ENCODE data around the gene PACC1.

The PACC1 gene

DNA sequence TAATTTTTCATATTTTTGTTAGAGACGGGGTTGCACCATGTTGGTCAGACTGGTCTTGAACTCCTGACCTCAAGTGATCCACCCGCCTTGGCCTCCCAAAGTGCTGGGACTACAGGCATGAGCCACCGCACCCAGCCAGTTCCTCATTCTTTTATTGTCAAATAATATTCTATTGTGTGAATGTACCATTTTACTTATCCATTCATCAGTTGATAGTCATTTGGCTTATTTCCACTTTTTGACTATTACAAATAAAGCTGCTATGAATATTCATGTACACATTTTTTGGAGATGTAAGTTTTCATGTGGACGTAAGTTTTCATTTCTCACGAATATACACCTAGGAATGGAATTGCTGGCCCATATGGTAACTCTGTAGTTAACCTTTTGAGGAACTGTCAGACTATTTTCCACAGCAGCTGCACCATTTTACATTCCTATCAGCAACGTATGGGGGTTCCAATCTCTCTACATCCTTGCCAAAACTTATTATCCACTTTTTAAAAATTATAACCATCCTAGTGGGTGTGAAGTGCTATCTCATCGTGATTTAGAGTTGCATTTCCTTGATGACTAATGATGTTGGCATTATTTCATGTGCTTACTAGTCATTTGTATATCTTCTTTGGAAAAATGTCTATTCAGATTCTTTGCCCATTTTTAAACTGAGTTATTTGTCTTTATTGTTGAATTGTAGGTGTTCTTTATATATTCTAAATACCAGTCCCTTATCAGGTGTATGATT lies 12.7 kb downstream of the PACC1 start:
- TF ChIP-seq CTCF (IDR thresholded peaks at IDR 0.05; ENCODE audit: borderline replicate concordance, extremely low read depth, low read length, poor library complexity, severe bottlenecking) (no peak), EZH2 (IDR thresholded peaks at IDR 0.05; ENCODE audit: borderline replicate concordance, low read depth, low read length, severe bottlenecking) (no peak)
- H3K4me2 ChIP-seq (ENCODE audit: insufficient read depth, low read length) = no peak overlapping the region
- H3K27ac ChIP-seq (ENCODE audit: low read length) = no peak overlapping the region
- H3K9ac ChIP-seq (ENCODE audit: low read depth, low read length) = no peak overlapping the region
- DNase-seq = no peak
- H4K20me1 ChIP-seq (ENCODE audit: insufficient read depth, low read length) = no peaks in the 10 kb centered on the region
- H3K4me3 ChIP-seq (ENCODE audit: low read depth in 1 of 2, low read length in 2 of 2) = no peak overlapping the region
- H3K9me3 ChIP-seq (ENCODE audit: insufficient read depth, low read length, severe bottlenecking) = peaks cover 12% of the 10 kb centered on the region
- no peaks in the 10 kb centered on the region for H3K4me1 ChIP-seq (ENCODE audit: insufficient read depth, low read length)
- peaks cover 75% of the 10 kb centered on the region for H3K36me3 ChIP-seq (ENCODE audit: insufficient read depth, low read length)
- peaks cover 20% of the 10 kb centered on the region; the same call in 1 of the 2 replicates for H3K79me2 ChIP-seq (ENCODE audit: insufficient read depth, low read length)
- H2AFZ ChIP-seq (ENCODE audit: low read depth, low read length) = no peak overlapping the region
- ATAC-seq (ENCODE audit: insufficient read depth, low read depth) = no peak
- no peaks in the 10 kb centered on the region for H3K27me3 ChIP-seq (ENCODE audit: insufficient read depth, low read length, poor library complexity)

- Histone ChIP-seq H3K36me3 (ENCODE audit: insufficient read depth, low read length) (peaks cover 71% of the 10 kb centered on the region), H3K9ac (ENCODE audit: low read depth, low read length) (no peak overlapping the region), H3K27me3 (ENCODE audit: insufficient read depth, low read length, poor library complexity) (no peaks in the 10 kb centered on the region), H3K79me2 (ENCODE audit: insufficient read depth, low read length) (peaks cover 26% of the 10 kb centered on the region; the same call in 1 of the 2 replicates), H3K9me3 (ENCODE audit: insufficient read depth, low read length, severe bottlenecking) (peaks cover 18% of the 10 kb centered on the region), H2AFZ (ENCODE audit: low read depth, low read length) (no peak overlapping the region), H4K20me1 (ENCODE audit: insufficient read depth, low read length) (no peaks in the 10 kb centered on the region), H3K4me3 (ENCODE audit: low read depth in 1 of 2, low read length in 2 of 2) (no peak overlapping the region), H3K27ac (ENCODE audit: low read length) (no peak overlapping the region), H3K4me2 (ENCODE audit: insufficient read depth, low read length) (no peak overlapping the region), H3K4me1 (ENCODE audit: insufficient read depth, low read length) (no peaks in the 10 kb centered on the region)
- TF ChIP-seq CTCF (IDR thresholded peaks at IDR 0.05; ENCODE audit: borderline replicate concordance, extremely low read depth, low read length, poor library complexity, severe bottlenecking) = no peak
- TF ChIP-seq EZH2 (IDR thresholded peaks at IDR 0.05; ENCODE audit: borderline replicate concordance, low read depth, low read length, severe bottlenecking) = no peak
- ATAC-seq (ENCODE audit: insufficient read depth, low read depth) (no peak), DNase-seq (no peak)
Observed at GRCh38 chr1:212401042-212401441, 13.6 kb downstream of the PACC1 start.

GRCh38 chr1:212397171-212397570 lies 17.5 kb downstream of the PACC1 start:
- Histone ChIP-seq H3K4me1 (ENCODE audit: insufficient read depth, low read length) (no peaks in the 10 kb centered on the region), H3K79me2 (ENCODE audit: insufficient read depth, low read length) (peaks cover 28% of the 10 kb centered on the region; the same call in 1 of the 2 replicates), H2AFZ (ENCODE audit: low read depth, low read length) (no peak overlapping the region), H3K4me2 (ENCODE audit: insufficient read depth, low read length) (no peak overlapping the region), H3K36me3 (ENCODE audit: insufficient read depth, low read length) (peaks cover 43% of the 10 kb centered on the region), H3K27ac (ENCODE audit: low read length) (no peak overlapping the region), H4K20me1 (ENCODE audit: insufficient read depth, low read length) (no peaks in the 10 kb centered on the region), H3K9ac (ENCODE audit: low read depth, low read length) (no peak overlapping the region), H3K9me3 (ENCODE audit: insufficient read depth, low read length, severe bottlenecking) (peaks cover 18% of the 10 kb centered on the region), H3K27me3 (ENCODE audit: insufficient read depth, low read length, poor library complexity) (no peaks in the 10 kb centered on the region), H3K4me3 (ENCODE audit: low read depth in 1 of 2, low read length in 2 of 2) (no peak overlapping the region)
- TF ChIP-seq CTCF (IDR thresholded peaks at IDR 0.05; ENCODE audit: borderline replicate concordance, extremely low read depth, low read length, poor library complexity, severe bottlenecking) (no peak), EZH2 (IDR thresholded peaks at IDR 0.05; ENCODE audit: borderline replicate concordance, low read depth, low read length, severe bottlenecking) (no peak)
- no peak for DNase-seq
- no peak for ATAC-seq (ENCODE audit: insufficient read depth, low read depth)
